Suprapubic skin (tissue), 4 donors: Measurements from ENCODE around the gene S1PR4. TPM values are rescaled to one million over a fixed set of nuclear protein-coding genes. Genes with fewer than 3 reads are reported as not detected.
"Not testable (repeated sequence)": the region's sequence is repeated elsewhere in the genome, so short reads cannot be mapped to it uniquely, and the experiment has no call there.

Source experiments
- DNase-seq, 2 donors: peaks; one replicate each; pipeline ENCODE4 v3.0.0-alpha.2; 2019; ENCODE audit warnings: low spot score in 2 of 2
- H3K27ac ChIP-seq: fragments of 200-600 bp; sonication (generic); one replicate; pipeline ENCODE4 v1.5.1; 2019
- H3K27me3 ChIP-seq: fragments of 200-600 bp; sonication (generic); one replicate; pipeline ENCODE4 v1.5.1; 2019
- H3K36me3 ChIP-seq: fragments of 200-600 bp; sonication (generic); one replicate; pipeline ENCODE4 v1.5.1; 2019
- H3K4me1 ChIP-seq: fragments of 200-600 bp; sonication (generic); one replicate; pipeline ENCODE4 v1.5.1; 2019
- H3K4me3 ChIP-seq: fragments of 200-600 bp; sonication (generic); one replicate; pipeline ENCODE4 v1.5.1; 2019; ENCODE audit warnings: mild to moderate bottlenecking
- H3K9me3 ChIP-seq: fragments of 200-600 bp; sonication (generic); one replicate; pipeline ENCODE4 v1.5.1; 2019
- EP300 ChIP-seq: sonication (generic); formaldehyde crosslinking; IDR thresholded peaks from one replicate; pipeline ENCODE4 v1.6.1; 2017; ENCODE audit warnings: antibody characterized with exemption
- POLR2A ChIP-seq, 2 donors: fragments of 450-650 bp; IDR thresholded peaks; one replicate each; pipeline ENCODE4 v1.6.1; 2017; ENCODE audit warnings: antibody characterized with exemption in 2 of 2, mild to moderate bottlenecking in 2 of 2, moderate library complexity in 2 of 2
- POLR2AphosphoS5 ChIP-seq, 3 donors: sonication (generic); formaldehyde crosslinking; IDR thresholded peaks; one replicate each; pipeline ENCODE4 v1.6.1; 2017; ENCODE audit warnings: antibody characterized with exemption in 3 of 3
- WGBS: methylation state at CpG from one replicate; pipeline ENCODE4 v1.1.5; 2018; 5-methylcytosine and 5-hydroxymethylcytosine counted together
- total RNA-seq, 4 donors: library from RNA; depleted of rRNA; stranded (reverse); fragments of >200 nt; gene quantifications; one replicate each; pipeline ENCODE4 v1.1.0, GENCODE V29; 2016
- TF ChIP-seq, protein P1 (sequence below), 2 donors: fragments of 200-600 bp in 1 of 2; fragments of 450-650 bp in 1 of 2; sonication (generic) in 1 of 2; IDR thresholded peaks; one replicate each; pipeline ENCODE4 v1.5.1; 2016 to 2019; ENCODE audit warnings: antibody characterized with exemption in 2 of 2, mild to moderate bottlenecking in 1 of 2, moderate library complexity in 1 of 2

S1PR4 gene
- total RNA-seq, 4 donors from 2014 or later = 0.42 to 2.5 (median 1.9) TPM

DNA sequence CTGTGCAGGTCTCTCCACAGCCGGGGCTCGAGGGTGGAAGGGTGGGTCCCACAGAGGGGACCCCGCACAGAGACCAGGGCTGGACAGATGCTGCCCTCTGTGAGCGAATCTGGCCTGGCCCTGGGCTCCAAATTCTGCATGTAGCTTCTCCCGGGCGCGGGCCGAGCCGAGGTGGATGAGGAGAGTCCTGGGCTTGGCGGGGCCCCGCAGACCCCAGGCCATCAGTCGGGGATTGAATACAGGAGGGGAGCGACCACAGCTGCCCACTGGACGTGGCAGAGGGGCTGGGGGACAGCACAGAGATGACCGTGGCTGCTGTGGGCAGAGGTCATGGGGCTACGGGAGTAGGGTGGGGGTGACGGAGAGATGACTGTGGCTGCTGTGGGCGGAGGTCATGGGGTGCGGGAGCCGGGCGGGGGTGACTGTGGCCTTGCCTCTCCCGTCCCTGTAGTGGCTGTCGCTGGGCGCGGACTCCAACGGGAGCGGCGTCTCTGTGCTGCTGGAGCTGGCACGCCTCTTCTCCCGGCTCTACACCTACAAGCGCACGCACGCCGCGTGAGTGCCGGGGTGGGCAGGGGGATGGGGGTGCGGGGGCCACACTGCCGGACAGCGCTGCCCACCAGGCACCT, 22.6 kb downstream of the S1PR4 start:
- no peak for TF ChIP-seq POLR2A (IDR thresholded peaks at IDR 0.05)
- TF ChIP-seq POLR2AphosphoS5 (IDR thresholded peaks at IDR 0.05) = no peak
- no peak for TF ChIP-seq EP300
- TF ChIP-seq, protein P1, sequence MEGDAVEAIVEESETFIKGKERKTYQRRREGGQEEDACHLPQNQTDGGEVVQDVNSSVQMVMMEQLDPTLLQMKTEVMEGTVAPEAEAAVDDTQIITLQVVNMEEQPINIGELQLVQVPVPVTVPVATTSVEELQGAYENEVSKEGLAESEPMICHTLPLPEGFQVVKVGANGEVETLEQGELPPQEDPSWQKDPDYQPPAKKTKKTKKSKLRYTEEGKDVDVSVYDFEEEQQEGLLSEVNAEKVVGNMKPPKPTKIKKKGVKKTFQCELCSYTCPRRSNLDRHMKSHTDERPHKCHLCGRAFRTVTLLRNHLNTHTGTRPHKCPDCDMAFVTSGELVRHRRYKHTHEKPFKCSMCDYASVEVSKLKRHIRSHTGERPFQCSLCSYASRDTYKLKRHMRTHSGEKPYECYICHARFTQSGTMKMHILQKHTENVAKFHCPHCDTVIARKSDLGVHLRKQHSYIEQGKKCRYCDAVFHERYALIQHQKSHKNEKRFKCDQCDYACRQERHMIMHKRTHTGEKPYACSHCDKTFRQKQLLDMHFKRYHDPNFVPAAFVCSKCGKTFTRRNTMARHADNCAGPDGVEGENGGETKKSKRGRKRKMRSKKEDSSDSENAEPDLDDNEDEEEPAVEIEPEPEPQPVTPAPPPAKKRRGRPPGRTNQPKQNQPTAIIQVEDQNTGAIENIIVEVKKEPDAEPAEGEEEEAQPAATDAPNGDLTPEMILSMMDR (IDR thresholded peaks at IDR 0.05) = no peak
- WGBS = 93% methylated on average over 30 of the region's 39 CpGs

DNA sequence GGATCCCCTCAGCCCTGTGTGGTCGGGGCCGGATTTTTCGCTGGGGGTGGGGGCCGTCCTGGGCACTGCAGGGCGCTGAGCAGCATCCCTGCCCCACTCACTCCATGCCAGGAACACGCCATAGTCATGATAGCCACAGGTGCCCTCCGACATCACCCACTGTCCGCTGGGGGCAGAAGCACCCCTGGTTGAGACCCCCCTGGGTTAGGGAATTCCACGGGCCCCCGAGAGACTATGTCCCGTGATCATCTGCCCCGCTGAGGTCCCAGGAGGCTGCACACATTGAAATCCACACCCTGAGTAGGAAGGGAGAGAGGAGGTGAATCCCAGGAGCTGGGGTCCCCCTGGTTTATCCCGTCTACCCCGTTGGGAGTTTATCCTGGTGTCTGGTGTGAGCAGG, 23.3 kb downstream of the S1PR4 start:
- Histone ChIP-seq H3K27me3 (no peaks in the 10 kb centered on the region), H3K36me3 (peaks cover 66% of the 10 kb centered on the region), H3K27ac (no peak overlapping the region), H3K4me1 (no peaks in the 10 kb centered on the region), H3K9me3 (no peaks in the 10 kb centered on the region), H3K4me3 (no peak overlapping the region)
- 75% methylated on average over 4 of the region's 14 CpGs for WGBS
- DNase-seq = no peak
- TF ChIP-seq EP300 (no peak), POLR2AphosphoS5 (IDR thresholded peaks at IDR 0.05) (no peak), POLR2A (IDR thresholded peaks at IDR 0.05) (no peak)
- TF ChIP-seq, protein P1 (IDR thresholded peaks at IDR 0.05) = no peak

More for the DNA sequence above, 22.6 kb downstream of the S1PR4 start:
- Histone ChIP-seq H3K27me3 (no peaks in the 10 kb centered on the region), H3K36me3 (peaks cover 58% of the 10 kb centered on the region), H3K9me3 (no peaks in the 10 kb centered on the region), H3K4me1 (no peaks in the 10 kb centered on the region), H3K27ac (no peak overlapping the region), H3K4me3 (no peak overlapping the region)
- peak in 1 of 2 donors; percentile 51 for DNase-seq

DNA sequence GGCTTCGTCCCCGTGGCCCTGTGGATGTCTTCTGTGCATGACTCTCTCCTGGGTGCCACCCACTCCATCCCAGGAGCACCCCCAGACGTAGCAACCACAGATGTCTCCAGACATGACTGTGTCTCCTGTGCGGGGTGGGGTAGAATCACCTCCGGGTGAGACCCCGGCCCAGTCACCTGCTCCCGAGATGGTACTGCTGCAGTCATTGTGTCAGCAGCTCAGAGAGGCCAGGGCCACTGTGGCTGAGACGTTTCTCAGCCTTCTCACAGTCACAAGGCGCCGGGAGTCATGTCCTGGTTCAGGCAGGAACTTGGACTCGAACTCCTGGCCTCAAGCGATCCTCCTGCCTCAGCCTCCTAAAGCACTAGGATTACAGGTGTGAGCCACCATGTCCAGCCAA, 23.8 kb downstream of the S1PR4 start:
- no peak overlapping the region for H3K27ac ChIP-seq
- H3K4me3 ChIP-seq = no peak overlapping the region
- no peaks in the 10 kb centered on the region for H3K4me1 ChIP-seq
- no peaks in the 10 kb centered on the region for H3K27me3 ChIP-seq
- DNase-seq = no peak
- TF ChIP-seq POLR2AphosphoS5 (IDR thresholded peaks at IDR 0.05) = no peak
- TF ChIP-seq EP300 = no peak
- TF ChIP-seq, protein P1 (IDR thresholded peaks at IDR 0.05) = no peak
- TF ChIP-seq POLR2A (IDR thresholded peaks at IDR 0.05) = no peak
- WGBS = 91% methylated on average over 6 of the region's 12 CpGs
- H3K36me3 ChIP-seq = peaks cover 70% of the 10 kb centered on the region
- no peaks in the 10 kb centered on the region for H3K9me3 ChIP-seq

DNA sequence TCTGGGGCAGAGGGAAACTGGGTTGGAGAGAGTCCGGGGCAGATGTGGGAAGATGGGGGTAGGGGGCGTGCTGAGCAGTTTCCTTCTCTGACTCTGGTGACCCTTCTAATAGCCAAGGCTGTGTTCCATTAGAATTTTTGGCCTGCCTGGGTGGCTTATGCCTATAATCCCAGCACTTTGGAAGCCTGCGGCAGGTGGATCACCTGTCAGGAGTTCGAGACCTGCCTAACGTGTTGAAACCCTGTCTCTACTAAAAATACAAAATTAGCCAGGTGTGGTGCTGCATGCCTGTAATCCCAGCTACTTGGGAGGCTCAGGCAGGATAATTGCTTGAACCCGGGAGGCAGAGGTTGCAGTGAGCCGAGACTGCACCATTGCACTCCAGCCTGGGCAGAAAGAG, 24.3 kb downstream of the S1PR4 start:
- not testable (repeated sequence) for H3K4me3 ChIP-seq, DNase-seq, H3K27me3 ChIP-seq, H3K9me3 ChIP-seq, H3K27ac ChIP-seq, H3K4me1 ChIP-seq
- WGBS = 96% methylated on average over 7 of the region's 7 CpGs
- H3K36me3 ChIP-seq = peaks cover 76% of the 10 kb centered on the region

DNA sequence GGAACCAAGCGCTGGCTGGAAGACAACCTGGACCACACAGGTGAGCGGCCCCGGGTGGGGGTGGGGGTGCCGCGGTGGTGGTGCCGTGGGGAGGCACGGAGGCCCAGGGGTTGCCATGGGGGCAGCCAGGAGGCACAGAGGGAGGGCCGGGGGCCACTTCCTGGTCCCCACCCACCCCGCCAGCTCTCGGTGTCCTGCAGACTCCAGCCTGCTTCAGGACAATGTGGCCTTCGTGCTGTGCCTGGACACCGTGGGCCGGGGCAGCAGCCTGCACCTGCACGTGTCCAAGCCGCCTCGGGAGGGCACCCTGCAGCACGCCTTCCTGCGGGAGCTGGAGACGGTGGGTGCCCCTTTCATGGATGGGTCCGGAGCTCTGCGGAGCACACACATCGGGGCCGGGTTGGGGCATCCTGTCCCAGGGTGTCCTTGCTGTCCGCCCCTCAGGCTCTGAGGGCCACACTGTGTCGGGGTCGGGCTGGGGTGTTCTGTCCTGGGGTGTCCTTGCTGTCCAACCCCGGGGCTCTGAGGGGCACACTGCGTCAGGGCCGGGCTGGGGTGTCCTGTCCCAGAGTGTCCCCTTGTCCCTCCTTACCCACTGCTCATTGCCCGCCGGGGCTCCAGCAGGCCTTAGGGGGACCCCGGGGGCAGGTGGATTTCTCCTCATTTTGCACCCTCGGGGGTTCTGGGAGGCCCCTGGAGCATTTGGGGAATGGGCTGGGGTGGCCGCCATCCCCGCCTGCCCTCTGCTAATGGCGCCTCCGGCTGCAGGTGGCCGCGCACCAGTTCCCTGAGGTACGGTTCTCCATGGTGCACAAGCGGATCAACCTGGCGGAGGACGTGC, 25.5 kb downstream of the S1PR4 start:
- Histone ChIP-seq H3K4me3 (no peak overlapping the region), H3K9me3 (no peaks in the 10 kb centered on the region), H3K4me1 (no peaks in the 10 kb centered on the region), H3K27ac (no peak overlapping the region), H3K27me3 (no peaks in the 10 kb centered on the region), H3K36me3 (peaks cover 81% of the 10 kb centered on the region)
- DNase-seq = peak in 1 of 2 donors; percentile 53
- 90% methylated on average over 4 of the region's 43 CpGs for WGBS
- no peak for TF ChIP-seq EP300
- no peak for TF ChIP-seq POLR2AphosphoS5 (IDR thresholded peaks at IDR 0.05)
- no peak for TF ChIP-seq POLR2A (IDR thresholded peaks at IDR 0.05)
- TF ChIP-seq, protein P1 (IDR thresholded peaks at IDR 0.05) = no peak
